Mesothelial cell of epicardium (in vitro differentiated cells): ENCODE data around the gene C22orf42. TPM values are rescaled to one million over a fixed set of nuclear protein-coding genes. Genes with fewer than 3 reads are reported as not detected.

ENCODE experiments used
- DNase-seq, 2 experiments: peaks; one replicate each; pipeline ENCODE4 v3.0.0; 2021; ENCODE audit warnings: low spot score in 2 of 2; ENCODE audit not compliant: unreplicated experiment in 2 of 2
- H3K27ac Mint-ChIP-seq: 2 replicates; pipeline ENCODE4 v1.8.0; 2021; ENCODE audit warnings: mixed read lengths
- H3K27me3 Mint-ChIP-seq: 2 replicates; pipeline ENCODE4 v1.8.0; 2021; ENCODE audit warnings: low read depth, mixed read lengths
- H3K36me3 Mint-ChIP-seq: 2 replicates; pipeline ENCODE4 v1.8.0; 2021; ENCODE audit warnings: mixed read lengths
- H3K4me1 Mint-ChIP-seq: 2 replicates; pipeline ENCODE4 v1.8.0; 2021; ENCODE audit warnings: mixed read lengths
- H3K4me3 Mint-ChIP-seq: 2 replicates; pipeline ENCODE4 v1.8.0; 2021; ENCODE audit warnings: mild to moderate bottlenecking, moderate library complexity, mixed read lengths
- H3K9me3 Mint-ChIP-seq: 2 replicates; pipeline ENCODE4 v1.8.0; 2021; ENCODE audit warnings: mixed read lengths
- CTCF ChIP-seq: fragments of 200-600 bp; sonication (generic); IDR thresholded peaks from one replicate; pipeline ENCODE4 v1.5.0; 2021; ENCODE audit warnings: antibody characterized with exemption; ENCODE audit not compliant: unreplicated experiment
- total RNA-seq: library from RNA; stranded (reverse); gene quantifications from 3 replicates; pipeline ENCODE4 v1.2.1, GENCODE V29; 2021

C22orf42 gene
- total RNA-seq, 1 donor from 2014 or later = not detected

GRCh38 chr22:32204856-32205722 is 46.0 kb upstream of the C22orf42 start, which contains the start of gene RFPL2:
TSS of gene RFPL2 (minus strand) at chr22:32205073. CDS start at chr22:32202451, 2,622 bp downstream.
- Mint-ChIP-seq H3K4me3 (peak within 1 kb of the TSS; percentile 81), H3K36me3 (no peaks in the 10 kb centered on the region), H3K4me1 (peaks cover 16% of the 10 kb centered on the region), H3K27ac (peak within 1 kb of the TSS; percentile 64), H3K9me3 (no peaks in the 10 kb centered on the region), H3K27me3 (peaks cover 67% of the 10 kb centered on the region)
- no peak for TF ChIP-seq CTCF
- DNase-seq = peak in 1 of 2 experiments; percentile 75

- Mint-ChIP-seq H3K36me3 (no peaks in the 10 kb centered on the region), H3K27ac (peak overlapping the region; percentile 13), H3K27me3 (peaks cover 74% of the 10 kb centered on the region), H3K9me3 (no peaks in the 10 kb centered on the region), H3K4me3 (peak overlapping the region; percentile 81), H3K4me1 (peaks cover 16% of the 10 kb centered on the region)
- no peak for DNase-seq
- TF ChIP-seq CTCF = no peak
Measured at GRCh38 chr22:32204040-32204855, 45.1 kb upstream of the C22orf42 start.

GRCh38 chr22:32203181-32204039 is 44.3 kb upstream of the C22orf42 start:
- TF ChIP-seq CTCF = no peak
- H3K9me3 Mint-ChIP-seq = no peaks in the 10 kb centered on the region
- no peak for DNase-seq
- peaks cover 16% of the 10 kb centered on the region for H3K4me1 Mint-ChIP-seq
- no peaks in the 10 kb centered on the region for H3K36me3 Mint-ChIP-seq
- H3K27me3 Mint-ChIP-seq = peaks cover 81% of the 10 kb centered on the region
- H3K27ac Mint-ChIP-seq = no peak overlapping the region
- peak overlapping the region; percentile 81 for H3K4me3 Mint-ChIP-seq

GRCh38 chr22:32202539-32203180 is 43.6 kb upstream of the C22orf42 start:
- peak; percentile 61 for TF ChIP-seq CTCF
- Mint-ChIP-seq H3K9me3 (no peaks in the 10 kb centered on the region), H3K4me3 (peak overlapping the region; percentile 8), H3K4me1 (peaks cover 16% of the 10 kb centered on the region), H3K27me3 (peaks cover 84% of the 10 kb centered on the region), H3K36me3 (no peaks in the 10 kb centered on the region), H3K27ac (no peak overlapping the region)
- no peak for DNase-seq

GRCh38 chr22:32202161-32202538 is 43.0 kb upstream of the C22orf42 start:
- Mint-ChIP-seq H3K36me3 (no peaks in the 10 kb centered on the region), H3K4me3 (no peak overlapping the region), H3K27me3 (peaks cover 86% of the 10 kb centered on the region), H3K9me3 (no peaks in the 10 kb centered on the region), H3K4me1 (peaks cover 16% of the 10 kb centered on the region), H3K27ac (no peak overlapping the region)
- DNase-seq = no peak
- TF ChIP-seq CTCF = no peak
